OCI-LY1 (cell line): ENCODE results near the gene TMEM242.

Experiments
- H2AFZ ChIP-seq: fragments of 200-600 bp; sonication (generic), shearing (Covaris generic); 2 replicates; pipeline ENCODE4 v1.6.0; 2014; ENCODE audit warnings: antibody characterized with exemption, mild to moderate bottlenecking, low read length
- H3F3A ChIP-seq: fragments of 200-600 bp; sonication (generic), shearing (Covaris generic); 2 replicates; pipeline ENCODE4 v1.6.0; 2014; ENCODE audit warnings: mild to moderate bottlenecking, antibody characterized with exemption, low read length, moderate library complexity; ENCODE audit not compliant: insufficient read depth
- H3K27ac ChIP-seq: fragments of 200-600 bp; sonication (generic); 2 replicates; pipeline ENCODE4 v1.5.1; 2014; ENCODE audit warnings: low read length, mixed run types, mild to moderate bottlenecking, low read depth; ENCODE audit not compliant: poor library complexity, severe bottlenecking
- H3K27me3 ChIP-seq: fragments of 200-600 bp; sonication (generic); 2 replicates; pipeline ENCODE4 v1.6.0; 2014; ENCODE audit warnings: antibody characterized with exemption, mild to moderate bottlenecking, low read length, moderate library complexity; ENCODE audit not compliant: insufficient read depth
- H3K36me3 ChIP-seq: fragments of 200-600 bp; sonication (generic); 2 replicates; pipeline ENCODE4 v1.6.1; 2014; ENCODE audit warnings: mild to moderate bottlenecking, antibody characterized with exemption, low read length, moderate library complexity, mixed read lengths; ENCODE audit not compliant: insufficient read depth
- H3K4me1 ChIP-seq: fragments of 200-600 bp; sonication (generic); 2 replicates; pipeline ENCODE4 v1.5.1; 2014; ENCODE audit warnings: mild to moderate bottlenecking, low read length, moderate library complexity; ENCODE audit not compliant: insufficient read depth, severe bottlenecking
- H3K4me2 ChIP-seq: fragments of 200-600 bp; sonication (generic), shearing (Covaris generic); 2 replicates; pipeline ENCODE4 v1.6.1; 2014; ENCODE audit warnings: low read length
- H3K4me3 ChIP-seq: fragments of 200-600 bp; sonication (generic); 2 replicates; pipeline ENCODE4 v1.5.1; 2014; ENCODE audit warnings: low read length, low read depth, mild to moderate bottlenecking, mixed read lengths; ENCODE audit not compliant: poor library complexity, severe bottlenecking
- H3K79me2 ChIP-seq: fragments of 200-600 bp; shearing (Covaris generic); 2 replicates; pipeline ENCODE4 v1.6.1; 2016; ENCODE audit warnings: mixed run types, low read length, mixed read lengths; ENCODE audit not compliant: insufficient read depth
- H3K9ac ChIP-seq: fragments of 200-600 bp; sonication (generic), shearing (Covaris generic); 2 replicates; pipeline ENCODE4 v1.6.1; 2014; ENCODE audit warnings: mild to moderate bottlenecking, low read length, mixed read lengths
- H3K9me2 ChIP-seq: fragments of 200-600 bp; sonication (generic), shearing (Covaris generic); 2 replicates; pipeline ENCODE4 v1.6.1; 2014; ENCODE audit warnings: low read depth, mild to moderate bottlenecking, low read length, mixed read lengths
- H3K9me3 ChIP-seq: fragments of 200-600 bp; shearing (Covaris generic); 2 replicates; pipeline ENCODE4 v1.6.1; 2014; ENCODE audit warnings: low read length, mixed read lengths
- H4K20me1 ChIP-seq: fragments of 200-600 bp; sonication (generic), shearing (Covaris generic); 2 replicates; pipeline ENCODE4 v1.6.0; 2016; ENCODE audit warnings: mild to moderate bottlenecking, low read length; ENCODE audit not compliant: insufficient read depth
- CTCF ChIP-seq: fragments of 200-600 bp; sonication (generic), shearing (Covaris generic); IDR thresholded peaks from 2 replicates; pipeline ENCODE4 v1.5.1; 2017; ENCODE audit warnings: mild to moderate bottlenecking, antibody characterized with exemption, low read length, moderate library complexity, mixed read lengths
- EZH2 ChIP-seq: fragments of 200-600 bp; sonication (generic), shearing (Covaris generic); IDR thresholded peaks from 2 replicates; pipeline ENCODE4 v1.8.0; 2017; ENCODE audit warnings: borderline replicate concordance, mixed run types, mild to moderate bottlenecking, antibody characterized with exemption, low read length, moderate library complexity, mixed read lengths

The TMEM242 gene

GRCh38 chr6:157268396-157268795 is 54.9 kb downstream of the TMEM242 start:
- Histone ChIP-seq H2AFZ (no peak overlapping the region), H4K20me1 (no peaks in the 10 kb centered on the region), H3F3A (no peaks in the 10 kb centered on the region), H3K9me2 (no peaks in the 10 kb centered on the region), H3K4me2 (no peak overlapping the region), H3K36me3 (no peaks in the 10 kb centered on the region), H3K9me3 (no peaks in the 10 kb centered on the region), H3K27me3 (no peaks in the 10 kb centered on the region; the same call in 1 of the 2 replicates), H3K4me3 (no peak overlapping the region), H3K27ac (no peak overlapping the region), H3K4me1 (peaks cover 8% of the 10 kb centered on the region), H3K79me2 (no peaks in the 10 kb centered on the region), H3K9ac (no peak overlapping the region)
- TF ChIP-seq EZH2: no peak
- TF ChIP-seq CTCF: no peak

- H3K9ac ChIP-seq: no peak overlapping the region
- no peak overlapping the region for H3K4me2 ChIP-seq
- peaks cover under 1% of the 10 kb centered on the region for H3K4me1 ChIP-seq
- no peaks in the 10 kb centered on the region for H3K79me2 ChIP-seq
- H3K9me2 ChIP-seq: no peaks in the 10 kb centered on the region
- no peak overlapping the region for H2AFZ ChIP-seq
- no peaks in the 10 kb centered on the region for H4K20me1 ChIP-seq
- no peaks in the 10 kb centered on the region for H3K9me3 ChIP-seq
- no peak overlapping the region for H3K27ac ChIP-seq
- H3K27me3 ChIP-seq: no peaks in the 10 kb centered on the region; the same call in 1 of the 2 replicates
- no peaks in the 10 kb centered on the region for H3F3A ChIP-seq
- no peaks in the 10 kb centered on the region for H3K36me3 ChIP-seq
- TF ChIP-seq EZH2: no peak
- no peak for TF ChIP-seq CTCF
- H3K4me3 ChIP-seq: no peak overlapping the region
Observed at GRCh38 chr6:157267654-157268053, 55.7 kb downstream of the TMEM242 start.

GRCh38 chr6:157267109-157267611 is 56.2 kb downstream of the TMEM242 start:
- Histone ChIP-seq H3K9me2 (no peaks in the 10 kb centered on the region), H3K27me3 (no peaks in the 10 kb centered on the region; the same call in 1 of the 2 replicates), H3K4me1 (no peaks in the 10 kb centered on the region), H3F3A (no peaks in the 10 kb centered on the region), H3K27ac (no peak overlapping the region), H2AFZ (no peak overlapping the region), H3K9ac (no peak overlapping the region), H4K20me1 (no peaks in the 10 kb centered on the region), H3K36me3 (no peaks in the 10 kb centered on the region), H3K9me3 (no peaks in the 10 kb centered on the region), H3K4me2 (no peak overlapping the region), H3K79me2 (no peaks in the 10 kb centered on the region), H3K4me3 (no peak overlapping the region)
- TF ChIP-seq CTCF (no peak), EZH2 (no peak)
